HG02623 (cell line): ENCODE results near the gene CYP21A2.
"Not testable (repeated sequence)": the region's sequence is repeated elsewhere in the genome, so short reads cannot be mapped to it uniquely, and the experiment has no call there.

Experiments used
- ATAC-seq: cut with Tn5 transposase; IDR thresholded peaks from one replicate; pipeline ENCODE4 v1.9.1; 2021; ENCODE audit warnings: moderate library complexity; ENCODE audit not compliant: unreplicated experiment

CYP21A2 gene

GRCh38 chr6:32037598-32038524, at the start of gene CYP21A2:
Gene CYP21A2, plus strand, starts transcription at chr6:32038415. Its CDS starts 8 bp downstream, at chr6:32038423.
- ATAC-seq: not testable (repeated sequence)

GRCh38 chr6:31989363-31989762, 48.9 kb upstream of the CYP21A2 start:
- ATAC-seq: not testable (repeated sequence)

DNA sequence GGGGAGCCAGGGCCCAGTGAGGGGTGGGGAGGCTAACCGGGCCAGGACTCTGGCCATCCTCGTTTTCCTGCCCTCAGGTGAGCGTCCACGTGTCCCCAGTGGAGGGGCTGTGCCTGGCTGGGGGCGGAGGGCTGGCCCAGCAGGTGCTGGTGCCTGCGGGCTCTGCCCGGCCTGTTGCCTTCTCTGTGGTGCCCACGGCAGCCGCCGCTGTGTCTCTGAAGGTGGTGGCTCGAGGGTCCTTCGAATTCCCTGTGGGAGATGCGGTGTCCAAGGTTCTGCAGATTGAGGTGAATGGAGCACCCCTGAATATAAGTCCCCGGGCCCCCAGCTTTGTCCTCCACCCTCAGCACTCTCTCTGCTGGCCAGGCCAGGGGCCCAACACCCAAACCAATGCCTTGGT, 43.8 kb upstream of the CYP21A2 start:
- ATAC-seq: not testable (repeated sequence)

DNA sequence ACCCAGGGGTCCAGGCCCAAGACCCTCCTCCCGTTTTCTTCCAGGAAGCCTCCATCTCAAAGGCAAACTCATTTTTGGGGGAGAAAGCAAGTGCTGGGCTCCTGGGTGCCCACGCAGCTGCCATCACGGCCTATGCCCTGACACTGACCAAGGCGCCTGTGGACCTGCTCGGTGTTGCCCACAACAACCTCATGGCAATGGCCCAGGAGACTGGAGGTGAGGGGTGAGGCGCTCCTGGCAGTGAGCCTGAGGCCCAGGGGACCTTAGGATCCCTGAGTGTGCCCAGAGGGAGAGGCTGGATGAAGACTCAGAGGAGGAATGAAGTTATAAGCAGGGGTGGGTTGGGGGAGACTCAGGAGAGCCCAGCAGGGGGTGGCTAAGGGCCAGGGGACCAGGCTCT, 41.8 kb upstream of the CYP21A2 start:
- ATAC-seq: not testable (repeated sequence)

DNA sequence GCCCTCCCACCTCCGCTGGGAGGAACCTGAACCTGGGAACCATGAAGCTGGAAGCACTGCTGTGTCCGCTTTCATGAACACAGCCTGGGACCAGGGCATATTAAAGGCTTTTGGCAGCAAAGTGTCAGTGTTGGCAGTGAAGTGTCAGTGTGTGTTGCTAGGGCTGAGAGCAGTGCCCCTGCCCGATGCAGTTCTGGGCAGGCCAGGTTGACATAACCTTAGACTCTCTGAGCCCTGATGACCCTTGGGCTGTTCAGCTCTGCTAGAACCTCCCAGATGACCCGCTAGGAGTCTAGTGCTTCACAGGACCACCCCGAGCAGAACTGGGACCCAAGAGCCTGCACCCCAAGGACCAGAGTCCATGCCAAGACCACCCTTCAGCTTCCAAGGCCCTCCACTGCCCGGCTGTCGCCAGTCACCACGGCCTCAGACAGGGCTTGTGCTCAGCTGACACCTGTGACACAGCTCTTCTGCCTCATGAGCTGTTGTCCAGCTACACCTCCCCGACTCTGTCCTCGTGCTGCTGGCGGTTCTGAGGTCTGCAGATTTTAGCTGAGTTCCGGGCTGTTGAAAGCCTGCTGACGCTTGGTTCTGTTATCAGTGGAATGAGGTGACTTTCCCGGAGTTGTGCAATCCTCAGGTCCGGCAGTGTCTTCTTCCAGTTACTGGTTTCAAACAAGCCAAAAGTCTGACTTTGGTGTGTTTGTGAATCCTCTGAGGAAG, 35.5 kb upstream of the CYP21A2 start:
- not testable (repeated sequence) for ATAC-seq

DNA sequence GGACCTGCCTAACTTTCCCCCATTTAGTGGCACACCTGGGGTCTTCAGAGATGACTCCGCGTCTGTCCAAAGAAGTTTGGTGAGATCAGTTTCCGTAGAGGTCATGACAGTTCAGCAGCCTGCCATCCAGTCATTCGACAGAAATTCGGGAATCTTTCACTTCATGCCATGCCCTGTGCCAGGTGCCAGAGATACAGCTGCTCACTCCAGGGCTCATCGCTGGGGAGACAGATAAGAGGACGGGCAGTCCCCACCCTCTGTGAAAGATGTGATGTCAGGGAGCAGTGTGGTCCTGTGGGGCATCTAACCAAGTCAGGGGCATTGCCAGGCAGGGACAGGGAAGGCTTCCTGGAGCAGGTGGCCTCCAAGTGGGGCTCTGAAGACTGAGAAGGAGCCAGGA, 34.9 kb upstream of the CYP21A2 start:
- ATAC-seq: not testable (repeated sequence)

DNA sequence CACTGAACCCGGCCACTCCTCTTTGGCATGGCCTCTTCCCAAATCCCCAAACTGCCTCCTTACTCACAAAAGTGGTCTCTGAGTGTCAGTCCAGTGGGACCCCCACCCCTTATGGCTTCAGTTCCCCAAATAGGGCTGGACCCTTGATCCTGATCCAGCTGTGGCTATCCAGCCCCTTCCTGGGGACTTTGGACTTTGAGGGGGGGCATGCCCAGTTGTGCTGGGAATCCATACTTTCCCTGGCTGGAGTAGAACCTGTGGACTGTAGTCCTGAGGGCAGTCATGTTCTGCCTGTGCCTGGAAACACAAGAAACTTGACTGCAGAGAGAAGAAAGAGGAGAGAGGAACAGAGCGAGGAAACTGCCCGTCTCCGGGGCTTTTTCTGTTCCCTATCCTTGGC, 33.8 kb upstream of the CYP21A2 start:
- ATAC-seq: not testable (repeated sequence)

DNA sequence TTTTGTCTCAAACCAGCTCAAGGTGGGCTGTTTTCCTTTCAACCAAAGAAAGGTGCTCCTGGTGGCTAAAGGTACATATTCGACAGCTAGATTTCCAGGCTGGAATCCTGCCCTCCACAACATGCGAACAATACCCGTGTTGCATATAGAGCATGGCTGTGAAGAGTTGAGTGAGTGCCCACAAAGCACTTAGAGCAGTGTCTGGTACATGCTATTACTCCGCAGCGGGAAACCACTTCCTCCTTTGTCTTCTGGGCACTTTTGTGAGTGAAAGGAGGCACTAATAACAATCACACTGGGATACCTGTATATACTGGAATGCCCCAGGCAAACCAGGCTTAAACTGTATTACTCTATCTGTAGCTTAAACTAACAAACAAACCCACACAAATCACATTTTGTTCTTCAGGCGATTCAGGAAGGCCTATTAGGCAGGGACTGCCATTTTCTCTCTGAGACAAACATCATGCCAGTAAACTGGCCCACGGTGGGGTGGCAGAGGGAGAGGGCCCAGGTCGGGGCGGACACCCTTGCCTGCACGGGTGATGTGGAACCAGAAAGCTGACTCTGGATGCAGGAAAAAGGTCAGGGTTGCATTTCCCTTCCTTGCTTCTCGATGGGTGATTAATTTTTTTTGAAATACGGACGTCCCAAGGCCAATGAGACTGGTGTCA, 33.2 kb upstream of the CYP21A2 start:
- not testable (repeated sequence) for ATAC-seq

GRCh38 chr6:32005538-32005880, 32.7 kb upstream of the CYP21A2 start:
- not testable (repeated sequence) for ATAC-seq

DNA sequence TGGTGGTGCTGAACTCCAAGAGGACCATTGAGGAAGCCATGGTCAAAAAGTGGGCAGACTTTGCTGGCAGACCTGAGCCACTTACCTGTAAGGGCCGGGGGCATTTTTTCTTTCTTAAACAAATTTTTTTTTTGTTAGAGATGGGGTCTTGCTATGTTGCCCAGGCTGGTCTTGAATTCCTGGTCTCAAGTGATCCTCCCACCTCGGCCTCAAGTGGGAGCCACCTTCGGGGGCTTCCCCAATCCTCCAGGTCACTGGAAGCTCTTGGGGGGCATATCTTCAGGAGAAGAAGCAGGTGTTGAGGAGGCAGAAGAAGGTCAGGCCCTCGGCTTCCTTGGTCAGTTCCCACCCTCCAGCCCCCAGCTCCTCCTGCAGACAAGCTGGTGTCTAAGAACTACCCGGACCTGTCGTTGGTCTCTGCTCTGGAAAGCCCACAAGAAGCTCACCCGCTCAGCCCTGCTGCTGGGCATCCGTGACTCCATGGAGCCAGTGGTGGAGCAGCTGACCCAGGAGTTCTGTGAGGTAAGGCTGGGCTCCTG, 32.2 kb upstream of the CYP21A2 start:
- ATAC-seq: not testable (repeated sequence)

- ATAC-seq: not testable (repeated sequence)
Observed at GRCh38 chr6:32007086-32007485, 31.1 kb upstream of the CYP21A2 start.

DNA sequence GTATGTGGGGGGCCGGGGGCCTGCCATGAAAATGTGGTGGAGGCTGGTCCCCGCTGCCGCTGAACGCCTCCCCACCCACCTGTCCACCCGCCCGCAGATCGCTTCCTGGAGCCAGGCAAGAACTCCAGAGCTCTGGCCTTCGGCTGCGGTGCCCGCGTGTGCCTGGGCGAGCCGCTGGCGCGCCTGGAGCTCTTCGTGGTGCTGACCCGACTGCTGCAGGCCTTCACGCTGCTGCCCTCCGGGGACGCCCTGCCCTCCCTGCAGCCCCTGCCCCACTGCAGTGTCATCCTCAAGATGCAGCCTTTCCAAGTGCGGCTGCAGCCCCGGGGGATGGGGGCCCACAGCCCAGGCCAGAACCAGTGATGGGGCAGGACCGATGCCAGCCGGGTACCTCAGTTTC, 30.2 kb upstream of the CYP21A2 start:
- ATAC-seq: not testable (repeated sequence)

DNA sequence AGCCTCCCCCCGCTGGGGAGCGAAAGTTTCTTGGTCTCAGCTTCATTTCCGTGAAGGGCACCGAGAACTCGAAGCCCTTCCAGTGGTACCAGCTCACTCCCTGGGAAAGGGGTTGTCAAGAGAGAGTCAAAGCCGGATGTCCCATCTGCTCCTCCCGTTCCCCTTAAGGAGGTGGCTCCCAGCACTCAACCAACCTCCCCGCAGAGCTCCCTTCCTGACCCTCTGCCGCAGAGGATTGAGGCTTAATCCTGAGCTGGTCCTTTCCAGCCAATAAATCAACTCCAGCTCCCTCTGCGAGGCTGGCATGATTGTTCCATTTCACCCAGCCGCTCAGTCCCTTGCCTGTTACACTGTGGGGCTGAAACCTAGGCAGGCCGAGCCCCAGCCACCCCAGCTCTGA, 29.6 kb upstream of the CYP21A2 start:
- ATAC-seq: not testable (repeated sequence)

DNA sequence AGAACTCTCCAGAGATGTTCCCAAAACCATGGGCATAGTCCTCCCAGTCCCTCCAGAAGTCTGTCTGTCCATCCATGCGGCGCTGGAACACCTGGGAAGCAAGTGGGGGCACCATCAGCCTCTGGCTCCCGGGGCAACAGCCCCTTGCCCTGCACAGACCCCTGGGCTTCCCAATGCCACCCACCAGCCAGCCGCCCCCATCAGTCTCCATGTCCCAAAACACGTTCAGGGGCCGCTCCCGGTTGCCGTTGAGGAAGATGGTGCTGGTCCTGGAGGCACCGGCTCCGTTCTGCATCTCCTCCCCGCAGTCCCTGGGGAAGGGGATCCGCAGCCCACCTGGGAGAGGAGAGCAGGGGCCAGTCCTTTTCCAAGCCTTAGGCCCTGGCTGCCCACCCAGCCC, 28.7 kb upstream of the CYP21A2 start:
- ATAC-seq: not testable (repeated sequence)

DNA sequence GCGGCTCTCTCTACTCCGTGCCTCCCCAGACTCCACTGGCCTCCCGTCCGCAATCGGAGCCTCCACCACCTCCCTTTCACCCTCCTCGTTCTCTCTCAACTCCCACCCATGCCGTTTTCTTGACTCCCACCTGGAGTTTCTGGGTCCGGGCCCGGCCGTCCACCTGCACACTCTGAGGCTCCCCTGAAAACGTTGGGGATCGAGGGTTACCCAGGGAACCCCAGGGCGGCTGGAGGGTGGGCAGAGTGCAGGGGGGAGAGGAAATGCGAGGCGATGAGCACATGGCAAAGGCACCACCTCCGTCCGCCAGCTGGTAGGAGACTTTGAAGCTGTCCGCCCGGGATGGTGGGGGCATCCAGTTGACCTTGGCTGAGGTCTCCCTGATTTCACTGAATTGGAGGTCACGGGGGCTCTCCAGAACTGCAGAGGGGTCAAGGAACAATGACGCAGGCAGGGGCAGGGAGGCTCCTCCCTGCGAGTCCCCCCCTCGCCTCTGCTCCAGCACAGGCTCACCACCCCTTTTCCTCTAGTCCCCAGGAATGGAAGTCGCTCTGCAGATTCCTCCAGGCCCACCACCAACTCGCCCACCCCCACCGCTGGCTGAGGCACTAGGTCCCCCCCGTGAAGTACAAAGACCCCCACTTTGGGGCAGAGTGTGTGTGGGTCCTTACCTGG, 27.2 kb upstream of the CYP21A2 start:
- not testable (repeated sequence) for ATAC-seq

DNA sequence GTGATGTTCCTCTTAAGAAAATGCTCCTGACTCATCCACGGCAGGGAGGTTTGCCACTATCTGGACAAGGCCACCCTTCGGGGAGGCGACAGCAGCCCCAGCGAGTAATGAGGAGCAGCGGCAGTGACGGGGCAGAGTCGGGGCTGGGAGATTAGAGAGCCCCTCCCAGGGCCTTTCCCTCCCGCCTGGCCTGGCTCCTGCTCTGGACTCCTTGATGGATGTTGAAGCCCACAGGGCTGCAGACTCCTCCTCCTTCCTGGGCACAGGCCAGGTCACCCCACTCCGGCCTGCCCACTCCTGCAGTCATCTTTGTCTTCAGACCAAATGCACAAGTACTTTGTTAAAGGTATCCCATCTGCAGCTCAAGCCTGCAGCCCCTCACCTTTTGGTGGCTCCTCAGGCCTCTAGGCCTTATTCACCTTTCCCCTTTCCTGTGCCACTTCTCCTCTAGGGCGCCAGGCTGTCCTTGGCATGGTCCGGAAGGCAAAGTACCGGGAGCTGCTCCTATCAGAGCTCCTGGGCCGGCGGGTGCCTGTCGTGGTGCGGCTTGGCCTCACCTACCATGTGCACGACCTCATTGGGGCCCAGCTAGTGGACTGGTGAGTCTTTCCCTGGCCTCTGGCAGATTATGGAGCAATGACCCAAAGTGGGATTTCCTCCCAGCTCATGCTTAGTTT, 25.1 kb upstream of the CYP21A2 start:
- ATAC-seq: not testable (repeated sequence)

- ATAC-seq: not testable (repeated sequence)
Observed at GRCh38 chr6:32013738-32014137, 24.5 kb upstream of the CYP21A2 start.

- ATAC-seq: not testable (repeated sequence)
Observed at GRCh38 chr6:32014547-32014946, 23.7 kb upstream of the CYP21A2 start, which contains the start of gene C4B. Gene C4B, plus strand, starts transcription at chr6:32014795. Its CDS starts 51 bp downstream, at chr6:32014846.

- not testable (repeated sequence) for ATAC-seq
Observed at GRCh38 chr6:32022100-32022499, 16.1 kb upstream of the CYP21A2 start.

DNA sequence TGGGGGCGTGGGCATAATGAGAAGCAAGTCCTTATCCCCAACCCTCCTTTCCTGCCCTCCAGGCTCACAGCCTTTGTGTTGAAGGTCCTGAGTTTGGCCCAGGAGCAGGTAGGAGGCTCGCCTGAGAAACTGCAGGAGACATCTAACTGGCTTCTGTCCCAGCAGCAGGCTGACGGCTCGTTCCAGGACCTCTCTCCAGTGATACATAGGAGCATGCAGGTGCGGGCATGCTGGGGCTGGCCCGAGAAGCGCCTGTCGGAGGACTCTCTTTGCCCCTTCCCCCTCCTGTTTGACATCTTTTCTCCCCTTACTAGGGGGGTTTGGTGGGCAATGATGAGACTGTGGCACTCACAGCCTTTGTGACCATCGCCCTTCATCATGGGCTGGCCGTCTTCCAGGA, 9.6 kb upstream of the CYP21A2 start:
- ATAC-seq: not testable (repeated sequence)
